Stimulated activated naive CD4-positive, alpha-beta T cell treated with Interleukin-2 at 50 U/mL for 16 hours (primary cell): ENCODE measurements around the gene ADGRL3.

ENCODE experiments used
- DNase-seq: peaks from one replicate; lab custom pipeline; 2025; lab: John Stamatoyannopoulos, UW

Gene ADGRL3

GRCh38 chr4:62118558-62118957 is 918.4 kb downstream of the ADGRL3 start:
- DNase-seq, result no peak

- no peak for DNase-seq
These were observed 919.1 kb downstream of the ADGRL3 start for GRCh38 chr4:62119195-62119594.

GRCh38 chr4:62126064-62126732 is 926.1 kb downstream of the ADGRL3 start:
- no peak for DNase-seq
